Loucy (cell line): ENCODE data around the gene GAS7.

Source experiments
- CTCF ChIP-seq: fragments of 200-600 bp; sonication (generic); conservative IDR thresholded peaks from 2 replicates; pipeline ENCODE4 v1.5.1; 2014; ENCODE audit warnings: mild to moderate bottlenecking, antibody characterized with exemption, low read length
- EZH2phosphoT487 ChIP-seq: fragments of 200-600 bp; IDR thresholded peaks from 2 replicates; pipeline ENCODE4 v1.6.1; 2018; ENCODE audit warnings: antibody characterized with exemption, mild to moderate bottlenecking, moderate library complexity, borderline replicate concordance

- TF ChIP-seq CTCF (no peak), EZH2phosphoT487 (no peak)
These were observed 75.3 kb downstream of the GAS7 start for GRCh38 chr17:10123093-10123492.
